ENCODE data around the gene CD9. TPM values are rescaled to one million over a fixed set of nuclear protein-coding genes. Genes with fewer than 3 reads are reported as not detected.
"Not testable (repeated sequence)": the region's sequence is repeated elsewhere in the genome, so short reads cannot be mapped to it uniquely, and the experiment has no call there.

CD9 gene
- total RNA-seq, 1 experiment from 2014 or later: 304 TPM

DNA sequence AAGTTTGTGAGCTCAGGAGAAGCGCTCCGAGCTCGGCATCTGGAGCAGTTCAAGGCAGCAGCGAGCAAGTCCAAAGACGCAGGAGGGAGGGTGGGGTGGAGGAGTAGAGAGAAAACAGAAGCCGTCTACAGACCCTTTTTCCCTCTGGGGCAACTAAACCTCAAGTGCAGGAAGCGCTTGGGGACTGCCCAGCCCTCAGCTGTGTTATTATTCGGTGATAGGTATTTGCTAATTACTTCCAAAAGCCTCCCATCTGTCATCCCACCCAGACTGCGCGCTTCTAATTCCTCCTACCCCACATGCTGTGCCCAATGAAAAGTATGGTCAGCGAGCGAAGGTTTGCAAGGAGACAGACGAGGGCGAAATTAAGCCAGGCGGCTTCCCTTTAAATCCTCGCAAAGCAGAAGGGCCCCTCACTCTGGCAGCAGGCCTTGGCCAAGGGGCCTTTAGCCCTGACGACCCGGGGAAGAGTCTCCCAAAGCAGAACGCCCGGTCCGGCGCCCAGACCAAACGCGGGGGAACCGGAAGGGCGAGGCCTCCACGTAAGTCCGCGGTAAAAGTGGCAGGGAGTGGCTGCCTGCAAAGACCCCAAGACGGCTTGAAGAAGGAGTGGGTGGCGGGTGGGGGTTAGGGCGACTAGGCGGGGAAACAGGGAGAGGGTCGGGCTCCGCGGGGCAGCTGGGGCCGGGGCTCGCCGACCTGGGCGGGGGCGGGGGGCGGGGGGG, 507 bp upstream of the CD9 start:
- Histone ChIP-seq H3K27ac (peak overlapping the region; percentile 94), H3K4me1 (replicated peaks) (peaks cover 68% of the 10 kb centered on the region), H3K4me3 (peak overlapping the region; percentile 90), H3K36me3 (peaks cover 36% of the 10 kb centered on the region), H3K27me3 (replicated peaks) (no peaks in the 10 kb centered on the region), H3K9me3 (replicated peaks) (no peaks in the 10 kb centered on the region)
- peak; percentile 76 to 90 for DNase-seq (ENCODE audit: low read depth in 1 of 2, low spot score in 2 of 2)

GRCh38 chr12:6201213-6201608, 1.0 kb downstream of the CD9 start:
- Histone ChIP-seq H3K4me1 (replicated peaks) (peaks cover 71% of the 10 kb centered on the region), H3K27me3 (replicated peaks) (no peaks in the 10 kb centered on the region), H3K36me3 (peaks cover 44% of the 10 kb centered on the region), H3K27ac (no peak overlapping the region), H3K9me3 (replicated peaks) (no peaks in the 10 kb centered on the region), H3K4me3 (peak overlapping the region; percentile 90)
- no peak for DNase-seq (ENCODE audit: low read depth in 1 of 2, low spot score in 2 of 2)

- H3K9me3 ChIP-seq (replicated peaks): no peaks in the 10 kb centered on the region
- no peak for DNase-seq (ENCODE audit: low read depth in 1 of 2, low spot score in 2 of 2)
Observed at GRCh38 chr12:6201826-6202225, 1.6 kb downstream of the CD9 start.

GRCh38 chr12:6202304-6202703, 2.1 kb downstream of the CD9 start:
- H3K27ac ChIP-seq: no peak overlapping the region

More at GRCh38 chr12:6201826-6202225, 1.6 kb downstream of the CD9 start:
- H3K4me1 ChIP-seq (replicated peaks): peaks cover 69% of the 10 kb centered on the region
- no peaks in the 10 kb centered on the region for H3K27me3 ChIP-seq (replicated peaks)
- H3K27ac ChIP-seq: no peak overlapping the region
- peaks cover 51% of the 10 kb centered on the region for H3K36me3 ChIP-seq
- peak overlapping the region; percentile 90; the same call in 1 of the 2 replicates for H3K4me3 ChIP-seq

DNA sequence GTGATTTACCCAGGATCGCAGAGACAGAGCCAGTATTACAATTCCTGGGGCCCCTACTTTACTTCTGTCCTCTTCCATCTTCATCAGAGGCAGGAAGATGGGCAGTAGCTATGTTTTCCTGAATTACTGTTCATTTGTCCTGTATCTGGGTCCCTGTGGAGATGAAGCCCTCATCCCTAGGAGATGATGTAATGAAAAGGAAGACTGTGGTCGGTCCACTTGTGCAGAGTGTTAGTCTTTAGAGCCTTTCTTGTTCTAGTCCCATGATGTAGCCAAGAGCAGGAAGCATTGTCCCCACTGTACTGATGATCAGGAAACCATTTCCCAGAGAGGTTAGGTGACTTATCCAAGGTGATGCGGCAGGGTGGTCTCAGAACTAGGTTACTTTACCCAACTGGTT, 2.6 kb downstream of the CD9 start:
- H3K27ac ChIP-seq: no peak overlapping the region
- no peak overlapping the region for H3K4me3 ChIP-seq
- peaks cover 56% of the 10 kb centered on the region for H3K36me3 ChIP-seq
- H3K27me3 ChIP-seq (replicated peaks): no peaks in the 10 kb centered on the region
- H3K4me1 ChIP-seq (replicated peaks): peaks cover 69% of the 10 kb centered on the region
- DNase-seq (ENCODE audit: low read depth in 1 of 2, low spot score in 2 of 2): no peak
- no peaks in the 10 kb centered on the region for H3K9me3 ChIP-seq (replicated peaks)

More at GRCh38 chr12:6202304-6202703, 2.1 kb downstream of the CD9 start:
- Histone ChIP-seq H3K4me3 (no peak overlapping the region), H3K27me3 (replicated peaks) (no peaks in the 10 kb centered on the region), H3K36me3 (peaks cover 55% of the 10 kb centered on the region), H3K9me3 (replicated peaks) (no peaks in the 10 kb centered on the region), H3K4me1 (replicated peaks) (peaks cover 69% of the 10 kb centered on the region)
- no peak for DNase-seq (ENCODE audit: low read depth in 1 of 2, low spot score in 2 of 2)

GRCh38 chr12:6203601-6204000, 3.4 kb downstream of the CD9 start:
- peaks cover 67% of the 10 kb centered on the region for H3K4me1 ChIP-seq (replicated peaks)

GRCh38 chr12:6204533-6205143, 4.4 kb downstream of the CD9 start:
- H3K36me3 ChIP-seq: peaks cover 65% of the 10 kb centered on the region
- no peak overlapping the region for H3K27ac ChIP-seq
- DNase-seq (ENCODE audit: low read depth in 1 of 2, low spot score in 2 of 2): no peak
- no peaks in the 10 kb centered on the region for H3K9me3 ChIP-seq (replicated peaks)
- H3K27me3 ChIP-seq (replicated peaks): no peaks in the 10 kb centered on the region
- H3K4me1 ChIP-seq (replicated peaks): peaks cover 64% of the 10 kb centered on the region
- H3K4me3 ChIP-seq: no peak overlapping the region

More at GRCh38 chr12:6203601-6204000, 3.4 kb downstream of the CD9 start:
- DNase-seq (ENCODE audit: low read depth in 1 of 2, low spot score in 2 of 2): no peak
- H3K4me3 ChIP-seq: no peak overlapping the region
- no peaks in the 10 kb centered on the region for H3K9me3 ChIP-seq (replicated peaks)
- H3K27me3 ChIP-seq (replicated peaks): no peaks in the 10 kb centered on the region
- peaks cover 57% of the 10 kb centered on the region for H3K36me3 ChIP-seq
- H3K27ac ChIP-seq: no peak overlapping the region

DNA sequence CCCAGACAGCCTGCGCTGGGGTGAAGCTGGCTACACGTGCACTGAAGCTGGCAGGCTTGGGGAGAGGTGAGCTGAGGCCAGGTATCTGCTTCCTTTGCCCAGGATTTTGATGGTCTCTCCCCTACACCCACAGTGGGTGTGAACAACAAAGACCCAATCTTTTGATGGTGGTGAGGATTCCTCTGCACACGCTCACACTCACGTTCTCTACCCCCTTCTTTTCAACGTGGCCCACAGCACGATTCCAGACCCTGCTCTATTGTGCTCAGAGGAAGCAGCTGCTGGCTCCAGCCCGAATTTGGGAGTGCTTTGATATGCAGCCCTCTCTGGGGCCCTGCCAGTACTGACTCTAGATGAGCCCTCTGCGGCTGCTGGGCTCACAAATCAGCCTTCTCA, 4.9 kb downstream of the CD9 start:
- H3K36me3 ChIP-seq: peaks cover 70% of the 10 kb centered on the region
- H3K27ac ChIP-seq: no peak overlapping the region
- H3K27me3 ChIP-seq (replicated peaks): no peaks in the 10 kb centered on the region
- H3K4me3 ChIP-seq: no peak overlapping the region
- peak in 1 of 2 experiments; percentile 42 for DNase-seq (ENCODE audit: low read depth in 1 of 2, low spot score in 2 of 2)
- peaks cover 66% of the 10 kb centered on the region for H3K4me1 ChIP-seq (replicated peaks)
- no peaks in the 10 kb centered on the region for H3K9me3 ChIP-seq (replicated peaks)

- no peaks in the 10 kb centered on the region for H3K9me3 ChIP-seq (replicated peaks)
- no peak overlapping the region for H3K4me3 ChIP-seq
- no peaks in the 10 kb centered on the region for H3K27me3 ChIP-seq (replicated peaks)
- no peak for DNase-seq (ENCODE audit: low read depth in 1 of 2, low spot score in 2 of 2)
- peaks cover 68% of the 10 kb centered on the region for H3K4me1 ChIP-seq (replicated peaks)
- H3K36me3 ChIP-seq: peaks cover 69% of the 10 kb centered on the region
- no peak overlapping the region for H3K27ac ChIP-seq
Observed at GRCh38 chr12:6205761-6206160, 5.6 kb downstream of the CD9 start.

DNA sequence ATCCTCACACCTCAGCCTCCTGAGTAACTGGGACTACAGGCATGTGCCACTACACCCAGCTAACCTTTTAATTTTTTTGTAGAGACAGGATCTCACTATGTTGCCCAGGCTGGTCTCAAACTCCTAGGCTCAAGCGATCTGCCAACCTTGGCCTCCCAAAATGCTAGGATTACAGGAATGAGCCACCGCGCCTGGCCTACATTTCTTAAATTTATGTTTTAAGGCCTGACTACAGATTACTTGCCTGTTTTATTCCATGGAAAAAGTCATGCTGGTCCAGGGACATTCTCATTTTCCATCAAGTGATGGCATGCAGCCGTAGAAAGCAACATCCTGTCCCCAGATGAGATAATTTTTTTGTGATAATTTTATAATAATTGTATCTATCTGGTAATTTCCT, 6.1 kb downstream of the CD9 start:
- Histone ChIP-seq H3K4me3 (no peak overlapping the region), H3K4me1 (replicated peaks) (peaks cover 68% of the 10 kb centered on the region), H3K36me3 (peaks cover 66% of the 10 kb centered on the region), H3K27me3 (replicated peaks) (no peaks in the 10 kb centered on the region), H3K27ac (no peak overlapping the region), H3K9me3 (replicated peaks) (no peaks in the 10 kb centered on the region)
- DNase-seq (ENCODE audit: low read depth in 1 of 2, low spot score in 2 of 2): no peak

- Histone ChIP-seq H3K27ac (no peak overlapping the region), H3K4me1 (replicated peaks) (peaks cover 68% of the 10 kb centered on the region), H3K36me3 (peaks cover 61% of the 10 kb centered on the region), H3K4me3 (no peak overlapping the region), H3K9me3 (replicated peaks) (no peaks in the 10 kb centered on the region), H3K27me3 (replicated peaks) (no peaks in the 10 kb centered on the region)
- no peak for DNase-seq (ENCODE audit: low read depth in 1 of 2, low spot score in 2 of 2)
Observed at GRCh38 chr12:6207259-6207925, 7.2 kb downstream of the CD9 start.

DNA sequence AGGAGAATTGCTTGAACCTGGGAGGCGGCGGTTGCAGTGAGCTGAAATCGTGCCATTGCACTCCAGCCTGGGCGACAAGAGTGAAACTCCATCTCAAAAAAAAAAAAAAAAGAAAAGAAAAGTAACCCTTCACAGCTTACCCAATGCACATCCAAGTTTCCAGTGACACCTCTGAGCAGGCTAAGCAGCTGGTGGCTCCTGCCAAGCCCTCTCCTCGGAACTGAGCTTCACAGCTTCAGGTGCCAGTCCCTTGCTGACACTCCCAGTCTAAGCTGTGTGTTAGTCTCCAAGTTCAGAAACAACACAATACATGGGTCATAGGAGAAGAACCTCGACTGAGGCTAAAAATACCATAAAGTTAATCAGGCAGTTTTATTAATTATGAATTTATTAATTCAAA, 7.9 kb downstream of the CD9 start:
- no peaks in the 10 kb centered on the region for H3K9me3 ChIP-seq (replicated peaks)
- no peak overlapping the region for H3K27ac ChIP-seq
- no peak overlapping the region for H3K4me3 ChIP-seq
- H3K4me1 ChIP-seq (replicated peaks): peaks cover 68% of the 10 kb centered on the region
- H3K36me3 ChIP-seq: peaks cover 59% of the 10 kb centered on the region
- DNase-seq (ENCODE audit: low read depth in 1 of 2, low spot score in 2 of 2): no peak
- H3K27me3 ChIP-seq (replicated peaks): no peaks in the 10 kb centered on the region

GRCh38 chr12:6209428-6209827, 9.2 kb downstream of the CD9 start:
- peaks cover 67% of the 10 kb centered on the region for H3K4me1 ChIP-seq (replicated peaks)
- H3K27me3 ChIP-seq (replicated peaks); H3K4me3 ChIP-seq; DNase-seq (ENCODE audit: low read depth in 1 of 2, low spot score in 2 of 2); H3K9me3 ChIP-seq (replicated peaks); H3K27ac ChIP-seq: not testable (repeated sequence)
- peaks cover 55% of the 10 kb centered on the region for H3K36me3 ChIP-seq

- peaks cover 70% of the 10 kb centered on the region for H3K4me1 ChIP-seq (replicated peaks)
Observed at GRCh38 chr12:6211421-6211869, 11.2 kb downstream of the CD9 start.

More at GRCh38 chr12:6211421-6211869, 11.2 kb downstream of the CD9 start:
- no peak overlapping the region for H3K4me3 ChIP-seq
- peak overlapping the region; percentile 80 for H3K27ac ChIP-seq
- peaks cover 44% of the 10 kb centered on the region for H3K36me3 ChIP-seq
- H3K27me3 ChIP-seq (replicated peaks): no peaks in the 10 kb centered on the region
- H3K9me3 ChIP-seq (replicated peaks): no peaks in the 10 kb centered on the region
- peak; percentile 88 to 90 for DNase-seq (ENCODE audit: low read depth in 1 of 2, low spot score in 2 of 2)

Measured in SJSA1 (cell line).